NOMO-1 (cell line): ENCODE data around the gene SRPX2.

ENCODE experiments used
- DNase-seq, 2 experiments: peaks; one replicate each; lab custom pipeline; 2025; ENCODE audit not compliant: unreplicated experiment in 2 of 2; lab: John Stamatoyannopoulos, UW

Gene SRPX2

GRCh38 chrX:100643956-100644860 is at the start of gene SRPX2:
Gene SRPX2, plus strand, starts transcription at chrX:100644199. Its CDS starts 2,124 bp downstream, at chrX:100646323.
- DNase-seq: peak; percentile 16 to 28

GRCh38 chrX:100596601-100597000 is 47.4 kb upstream of the SRPX2 start:
- no peak for DNase-seq

DNA sequence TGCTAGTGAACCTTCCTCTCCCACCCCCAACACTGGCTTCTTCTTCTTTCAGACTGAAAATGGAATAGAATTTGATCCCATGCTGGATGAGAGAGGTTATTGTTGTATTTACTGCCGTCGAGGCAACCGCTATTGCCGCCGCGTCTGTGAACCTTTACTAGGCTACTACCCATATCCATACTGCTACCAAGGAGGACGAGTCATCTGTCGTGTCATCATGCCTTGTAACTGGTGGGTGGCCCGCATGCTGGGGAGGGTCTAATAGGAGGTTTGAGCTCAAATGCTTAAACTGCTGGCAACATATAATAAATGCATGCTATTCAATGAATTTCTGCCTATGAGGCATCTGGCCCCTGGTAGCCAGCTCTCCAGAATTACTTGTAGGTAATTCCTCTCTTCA is 44.5 kb upstream of the SRPX2 start:
- DNase-seq: no peak

GRCh38 chrX:100600340-100600739 is 43.7 kb upstream of the SRPX2 start:
- no peak for DNase-seq

GRCh38 chrX:100600758-100601157 is 43.2 kb upstream of the SRPX2 start:
- DNase-seq: no peak

DNA sequence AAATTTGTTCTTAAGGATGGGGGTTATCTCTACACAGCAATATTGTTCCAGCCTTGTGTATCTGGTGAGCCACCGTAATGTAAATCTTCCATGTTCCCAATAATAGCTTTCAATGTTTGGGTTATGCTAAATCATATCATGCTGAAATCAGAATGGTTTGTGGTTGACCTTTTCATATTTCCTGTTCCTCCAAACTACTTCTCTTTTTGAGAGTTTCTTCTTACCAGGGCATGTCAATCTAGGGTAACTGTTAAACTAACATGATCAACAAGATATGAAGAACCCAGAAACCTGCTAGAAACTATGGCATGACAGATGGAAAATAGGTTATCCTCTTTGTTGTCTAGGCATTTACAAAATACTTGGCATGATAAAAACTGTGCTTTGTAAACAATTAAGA is 37.2 kb upstream of the SRPX2 start:
- DNase-seq: peak in 1 of 2 experiments; percentile 68

- DNase-seq: no peak
Observed at GRCh38 chrX:100609591-100609990, 34.4 kb upstream of the SRPX2 start.

GRCh38 chrX:100611951-100612350 is 32.0 kb upstream of the SRPX2 start:
- no peak for DNase-seq

DNA sequence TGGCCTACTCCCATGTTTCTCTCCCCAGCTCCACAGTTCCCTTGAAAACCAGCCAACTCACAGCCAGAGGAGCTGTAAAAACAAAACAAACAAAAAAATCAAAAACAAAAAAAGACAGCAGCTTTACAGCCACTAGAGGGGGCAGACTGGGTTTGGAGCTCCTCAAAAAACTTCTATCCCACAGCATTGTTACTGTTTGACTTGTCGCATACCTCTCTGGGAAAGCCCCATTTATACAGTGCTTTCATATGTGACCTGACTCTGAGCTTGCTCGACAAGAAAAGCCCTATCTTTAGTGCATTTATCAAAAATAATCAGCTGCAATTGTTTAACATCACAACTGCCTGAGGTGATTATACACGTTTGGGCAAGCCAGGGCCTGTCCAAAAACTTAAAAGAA is 29.0 kb upstream of the SRPX2 start:
- DNase-seq: no peak

GRCh38 chrX:100623001-100623400 is 21.0 kb upstream of the SRPX2 start:
- DNase-seq: no peak

DNA sequence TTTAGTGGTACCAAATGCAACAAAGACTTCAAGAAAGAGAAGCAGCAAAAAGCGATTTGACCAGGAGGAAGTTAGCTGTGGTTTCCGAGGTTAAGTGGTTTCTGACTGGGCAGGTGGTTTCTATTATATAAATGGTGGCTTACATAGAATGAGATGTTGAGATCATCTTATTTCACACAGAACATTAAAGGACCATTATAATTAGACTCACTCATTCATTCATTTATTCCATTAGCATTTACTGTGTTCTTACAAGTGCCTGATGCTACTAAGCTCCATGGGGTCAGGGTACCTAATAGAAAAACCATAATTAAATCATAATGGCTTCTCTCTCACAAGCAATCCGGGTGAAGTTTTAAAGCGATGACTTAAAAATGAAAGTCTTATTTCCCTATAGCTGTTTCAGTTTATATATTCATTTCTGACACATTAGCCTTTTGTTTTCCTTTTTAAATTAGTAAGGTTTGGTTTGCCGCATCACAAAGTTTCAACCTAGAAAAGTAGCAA is 18.0 kb upstream of the SRPX2 start:
- DNase-seq: peak; percentile 59 to 79

DNA sequence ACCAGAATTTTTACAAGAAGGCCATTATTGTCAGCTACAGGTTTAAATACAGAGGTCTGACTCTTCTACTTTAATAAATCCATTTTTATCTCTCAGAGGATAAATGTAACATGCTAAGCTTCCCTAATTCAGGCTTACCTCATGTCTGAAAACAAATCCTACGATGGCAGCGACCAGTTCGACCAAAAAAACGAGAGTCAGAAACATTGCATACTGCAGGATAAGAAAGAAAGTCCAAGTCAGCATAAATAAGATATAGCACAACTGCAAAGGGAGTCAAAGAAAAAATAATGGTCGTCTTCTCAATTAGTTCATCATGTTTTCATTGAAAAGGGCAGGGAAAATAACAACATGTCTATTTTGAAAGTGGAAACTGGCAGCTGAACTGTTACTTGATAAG is 9.0 kb upstream of the SRPX2 start:
- DNase-seq: no peak

GRCh38 chrX:100635989-100636320 is 8.0 kb upstream of the SRPX2 start:
- DNase-seq: no peak

GRCh38 chrX:100636321-100636991 is 7.5 kb upstream of the SRPX2 start, which contains the start of gene TSPAN6:
Gene TSPAN6, minus strand, starts transcription at chrX:100636806. Its CDS starts 112 bp downstream, at chrX:100636694.
- peak in 1 of 2 experiments; percentile 13 for DNase-seq

- DNase-seq: no peak
Observed at GRCh38 chrX:100642290-100642689, 1.7 kb upstream of the SRPX2 start.

DNA sequence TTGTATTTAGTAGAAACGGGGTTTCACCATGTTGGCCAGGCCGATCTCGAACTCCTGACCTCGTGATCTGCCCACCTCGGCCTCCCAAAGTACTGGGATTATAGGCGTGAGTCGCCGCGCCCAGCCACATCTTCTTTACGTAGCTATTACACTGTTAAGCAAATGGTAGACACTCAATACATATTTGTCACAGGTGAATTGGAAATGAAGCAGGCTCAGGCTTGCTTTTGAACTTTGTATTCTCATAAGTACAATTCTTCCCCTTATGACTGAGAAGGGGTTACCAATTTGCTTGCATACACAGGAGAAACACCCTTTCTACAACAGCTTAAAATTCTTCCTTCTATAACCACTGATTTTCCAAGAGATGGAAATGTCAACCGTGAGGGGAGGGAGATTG is 787 bp upstream of the SRPX2 start:
- no peak for DNase-seq

GRCh38 chrX:100645106-100645505 is 1.1 kb downstream of the SRPX2 start:
- DNase-seq: no peak

GRCh38 chrX:100647095-100647494 is 3.1 kb downstream of the SRPX2 start:
- no peak for DNase-seq

GRCh38 chrX:100647739-100648138 is 3.7 kb downstream of the SRPX2 start:
- no peak for DNase-seq

DNA sequence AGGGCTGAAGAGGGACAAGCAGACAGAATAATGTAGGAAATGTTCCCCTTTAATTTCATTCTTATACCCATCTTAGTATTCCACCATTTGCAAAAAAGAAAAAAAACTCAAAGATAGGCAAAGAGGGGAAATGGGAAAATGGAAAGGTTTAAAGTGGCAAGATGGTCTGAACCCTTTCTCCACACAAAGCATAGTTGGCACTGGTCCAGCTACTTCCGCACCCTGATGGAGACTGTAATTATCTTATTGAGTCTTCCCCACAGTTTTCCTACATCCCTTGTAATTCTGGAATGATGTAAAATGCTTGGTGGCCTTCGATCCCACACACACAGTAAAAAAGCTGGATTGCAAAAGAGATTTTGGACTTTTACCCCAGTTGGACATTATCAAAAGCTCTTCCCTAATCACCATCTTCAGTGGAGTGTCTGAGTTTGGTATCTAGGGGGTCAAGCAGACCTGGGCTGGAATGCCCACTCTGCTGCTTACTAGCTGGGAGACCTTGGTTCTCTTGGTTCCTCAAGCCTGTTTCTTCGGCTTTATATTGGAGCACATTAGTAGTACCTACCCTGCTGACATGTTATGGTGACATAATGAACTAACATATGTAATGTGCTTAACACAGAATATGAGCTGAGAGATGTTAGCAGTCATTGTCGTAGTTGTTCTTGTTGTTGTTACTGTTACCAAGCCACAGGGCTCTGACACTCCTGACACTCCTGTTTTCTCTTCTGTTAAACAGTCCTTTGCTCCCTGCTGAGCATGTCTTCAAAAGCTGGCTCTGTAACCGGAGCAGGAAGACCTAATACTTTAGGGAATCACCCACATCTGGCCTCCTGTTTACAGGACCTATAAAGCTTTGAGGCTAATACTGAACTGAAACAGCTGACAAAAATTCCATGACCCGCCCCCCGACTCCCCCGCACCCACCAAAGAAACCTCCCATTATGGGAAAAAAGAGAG is 4.7 kb downstream of the SRPX2 start:
- DNase-seq: no peak
